Testis (tissue), 3 donors: Measurements from ENCODE around the gene ADAMTS4. TPM values are rescaled to one million over a fixed set of nuclear protein-coding genes. Genes with fewer than 3 reads are reported as not detected.

Experiments used
- DNase-seq: peaks from one replicate; pipeline ENCODE4 v3.0.0-alpha.2; 2019
- H3K27ac ChIP-seq, 2 donors: fragments of 200-600 bp; sonication (generic); one replicate each; pipeline ENCODE4 v1.5.1; 2019
- H3K27me3 ChIP-seq: fragments of 200-600 bp; sonication (generic); one replicate; pipeline ENCODE4 v1.5.1; 2019
- H3K36me3 ChIP-seq: fragments of 200-600 bp; sonication (generic); one replicate; pipeline ENCODE4 v1.5.1; 2017; ENCODE audit warnings: low read depth; ENCODE audit errors: missing control alignments
- H3K4me1 ChIP-seq: fragments of 200-600 bp; sonication (generic); one replicate; pipeline ENCODE4 v1.5.1; 2019
- H3K4me3 ChIP-seq, 2 donors: fragments of 200-600 bp; sonication (generic); one replicate each; pipeline ENCODE4 v1.5.1; 2017 to 2019
- H3K9me3 ChIP-seq: fragments of 200-600 bp; sonication (generic); one replicate; pipeline ENCODE4 v1.5.1; 2017
- POLR2A ChIP-seq: fragments of 450-650 bp; IDR thresholded peaks from one replicate; pipeline ENCODE4 v1.6.1; 2017; ENCODE audit warnings: antibody characterized with exemption, mild to moderate bottlenecking, moderate library complexity
- WGBS, 2 donors: methylation state at CpG; one replicate each; pipeline ENCODE4 v1.1.5; 2018; 5-methylcytosine and 5-hydroxymethylcytosine counted together
- intact Hi-C: fragments of 100-400 bp; cut with DNase I; formaldehyde crosslinking; loops from one replicate; pipeline ENCODE4 v1.15.1; 2023; ENCODE audit warnings: low total_unique reads
- polyA plus RNA-seq: library from polyadenylated mRNA; stranded (reverse); fragments of 350-450 nt; fragmentation: Illumina TruSeq; extraction: RNeasy Lipid Tissue Mini Kit (QIAGEN cat#74804); gene quantifications from one replicate; pipeline ENCODE4 v1.2.3, GENCODE V29; 2014; ENCODE audit warnings: low read depth, low replicate concordance; ENCODE audit not compliant: insufficient read depth
- total RNA-seq, 2 donors: library from RNA; depleted of rRNA; stranded (reverse); fragments of >200 nt; gene quantifications; one replicate each; pipeline ENCODE4 v1.2.3, GENCODE V29; 2016
- TF ChIP-seq, protein P1 (sequence below), 3 experiments: fragments of 450-650 bp in 2 of 3; fragments of 200-600 bp in 1 of 3; sonication (generic) in 1 of 3; IDR thresholded peaks; one replicate each; pipeline ENCODE4 v1.5.1; 2016 to 2019; ENCODE audit warnings: antibody characterized with exemption in 3 of 3, mild to moderate bottlenecking in 2 of 3, moderate library complexity in 1 of 3

The ADAMTS4 gene
- total and polyA plus RNA-seq, 3 donors from 2014 or later, result 2.4 to 3.2 (median 2.7) TPM

DNA sequence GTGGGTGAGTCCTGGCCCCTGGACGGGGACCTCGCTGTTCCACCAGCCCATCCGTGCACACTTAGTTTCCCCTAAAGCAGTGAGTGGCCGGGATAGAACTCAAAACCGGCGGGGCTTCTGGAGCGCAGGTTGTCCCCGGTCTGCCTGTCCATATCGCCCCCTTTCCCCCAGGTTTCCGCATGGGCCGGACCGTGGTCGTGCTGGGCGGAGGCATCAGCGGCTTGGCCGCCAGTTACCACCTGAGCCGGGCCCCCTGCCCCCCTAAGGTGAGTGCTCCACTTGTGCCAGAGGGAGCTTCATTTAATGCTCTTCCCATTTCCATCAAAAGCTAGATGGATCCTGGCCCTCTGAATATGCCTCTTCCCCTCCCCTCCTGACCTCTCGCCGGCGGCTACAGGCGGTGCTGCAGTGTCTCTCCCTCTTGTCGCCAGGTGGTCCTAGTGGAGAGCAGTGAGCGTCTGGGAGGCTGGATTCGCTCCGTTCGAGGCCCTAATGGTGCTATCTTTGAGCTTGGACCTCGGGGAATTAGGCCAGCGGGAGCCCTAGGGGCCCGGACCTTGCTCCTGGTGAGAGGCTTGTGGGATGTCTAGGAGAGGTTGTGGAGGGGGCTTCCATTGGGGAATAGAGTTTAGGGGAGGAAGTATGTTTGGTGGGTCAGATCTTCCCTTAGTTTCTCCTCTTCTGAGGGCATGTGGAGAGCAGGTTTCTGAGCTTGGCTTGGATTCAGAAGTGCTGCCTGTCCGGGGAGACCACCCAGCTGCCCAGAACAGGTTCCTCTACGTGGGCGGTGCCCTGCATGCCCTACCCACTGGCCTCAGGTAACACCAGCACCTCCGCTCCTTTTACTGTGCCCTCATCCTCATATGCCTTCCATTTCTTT lies 31.9 kb downstream of the ADAMTS4 start:
- Histone ChIP-seq H3K27ac (peak overlapping the region; percentile 83 to 86), H3K27me3 (no peaks in the 10 kb centered on the region), H3K9me3 (no peaks in the 10 kb centered on the region), H3K4me3 (peak overlapping the region; percentile 67 to 74), H3K4me1 (peaks cover 4% of the 10 kb centered on the region), H3K36me3 (no peaks in the 10 kb centered on the region)
- no peak for DNase-seq
- intact Hi-C loops, result no loop called here
- TF ChIP-seq, protein P1, sequence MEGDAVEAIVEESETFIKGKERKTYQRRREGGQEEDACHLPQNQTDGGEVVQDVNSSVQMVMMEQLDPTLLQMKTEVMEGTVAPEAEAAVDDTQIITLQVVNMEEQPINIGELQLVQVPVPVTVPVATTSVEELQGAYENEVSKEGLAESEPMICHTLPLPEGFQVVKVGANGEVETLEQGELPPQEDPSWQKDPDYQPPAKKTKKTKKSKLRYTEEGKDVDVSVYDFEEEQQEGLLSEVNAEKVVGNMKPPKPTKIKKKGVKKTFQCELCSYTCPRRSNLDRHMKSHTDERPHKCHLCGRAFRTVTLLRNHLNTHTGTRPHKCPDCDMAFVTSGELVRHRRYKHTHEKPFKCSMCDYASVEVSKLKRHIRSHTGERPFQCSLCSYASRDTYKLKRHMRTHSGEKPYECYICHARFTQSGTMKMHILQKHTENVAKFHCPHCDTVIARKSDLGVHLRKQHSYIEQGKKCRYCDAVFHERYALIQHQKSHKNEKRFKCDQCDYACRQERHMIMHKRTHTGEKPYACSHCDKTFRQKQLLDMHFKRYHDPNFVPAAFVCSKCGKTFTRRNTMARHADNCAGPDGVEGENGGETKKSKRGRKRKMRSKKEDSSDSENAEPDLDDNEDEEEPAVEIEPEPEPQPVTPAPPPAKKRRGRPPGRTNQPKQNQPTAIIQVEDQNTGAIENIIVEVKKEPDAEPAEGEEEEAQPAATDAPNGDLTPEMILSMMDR (IDR thresholded peaks at IDR 0.05), result no peak
- TF ChIP-seq POLR2A, result no peak
- 4 to 8% methylated on average over 17 to 33 of the region's 33 CpGs for WGBS, 2 donors

DNA sequence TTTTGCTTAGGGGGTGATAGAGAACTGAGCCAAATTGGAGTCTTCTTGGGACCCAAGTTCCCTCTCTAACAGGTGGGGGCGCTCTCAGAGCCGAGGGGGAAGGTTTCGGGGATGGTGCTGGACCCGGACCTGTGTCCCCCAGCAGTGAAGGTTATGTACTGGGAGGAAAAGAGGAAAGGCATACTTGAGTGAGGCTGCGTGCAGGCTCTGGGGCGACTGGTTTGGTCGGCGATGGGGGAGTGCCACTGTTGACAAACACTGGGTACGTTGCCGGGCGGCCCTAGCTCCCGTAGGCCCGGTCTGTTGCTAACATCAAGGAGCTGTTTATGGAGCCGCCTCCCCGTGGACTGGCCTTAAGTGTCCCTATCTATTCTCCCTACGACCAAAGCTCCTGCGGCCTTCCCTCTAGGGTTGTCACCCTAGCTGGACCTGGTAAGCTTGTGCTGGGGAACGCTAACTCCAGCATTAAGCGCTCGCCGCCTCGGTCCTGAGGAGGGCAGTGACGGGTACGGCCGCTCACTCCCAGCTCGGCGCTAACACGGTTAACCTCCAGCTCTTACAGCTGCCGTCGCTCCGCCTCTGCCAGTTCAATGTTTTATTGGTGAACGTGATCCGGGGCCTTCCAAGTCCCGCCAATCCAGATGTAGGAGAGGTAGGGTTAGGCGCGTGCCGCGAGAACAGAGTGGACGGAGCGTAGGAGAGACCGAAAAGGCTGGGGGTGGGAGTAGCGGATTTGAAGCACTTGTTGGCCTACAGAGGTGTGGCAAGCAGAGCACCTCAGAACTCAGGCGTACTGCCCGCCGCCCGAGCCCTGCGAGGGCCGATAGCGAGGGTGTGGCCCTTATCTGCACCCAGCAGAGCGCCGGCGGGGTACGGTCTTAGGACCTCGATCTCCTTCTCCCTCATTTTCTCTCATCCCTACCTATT lies 32.8 kb downstream of the ADAMTS4 start, which contains the start of gene PPOX:
Gene PPOX, plus strand, starts transcription at position 685 of the 927 bp plus-strand sequence. CDS start 422 bp downstream, outside the sequence.
- Histone ChIP-seq H3K27me3 (no peaks in the 10 kb centered on the region), H3K4me1 (peaks cover 9% of the 10 kb centered on the region), H3K36me3 (no peaks in the 10 kb centered on the region), H3K27ac (peak within 1 kb of the TSS; percentile 83 to 86), H3K4me3 (peak within 1 kb of the TSS; percentile 67 to 74), H3K9me3 (no peaks in the 10 kb centered on the region)
- intact Hi-C loops, result no loop called here
- TF ChIP-seq, protein P1 (IDR thresholded peaks at IDR 0.05), result peak; percentile 34 to 49 (median 36)
- TF ChIP-seq POLR2A, result peak; percentile 51
- 0% methylated on average over 40 to 54 of the region's 54 CpGs for WGBS, 2 donors
- DNase-seq, result peak; percentile 99

DNA sequence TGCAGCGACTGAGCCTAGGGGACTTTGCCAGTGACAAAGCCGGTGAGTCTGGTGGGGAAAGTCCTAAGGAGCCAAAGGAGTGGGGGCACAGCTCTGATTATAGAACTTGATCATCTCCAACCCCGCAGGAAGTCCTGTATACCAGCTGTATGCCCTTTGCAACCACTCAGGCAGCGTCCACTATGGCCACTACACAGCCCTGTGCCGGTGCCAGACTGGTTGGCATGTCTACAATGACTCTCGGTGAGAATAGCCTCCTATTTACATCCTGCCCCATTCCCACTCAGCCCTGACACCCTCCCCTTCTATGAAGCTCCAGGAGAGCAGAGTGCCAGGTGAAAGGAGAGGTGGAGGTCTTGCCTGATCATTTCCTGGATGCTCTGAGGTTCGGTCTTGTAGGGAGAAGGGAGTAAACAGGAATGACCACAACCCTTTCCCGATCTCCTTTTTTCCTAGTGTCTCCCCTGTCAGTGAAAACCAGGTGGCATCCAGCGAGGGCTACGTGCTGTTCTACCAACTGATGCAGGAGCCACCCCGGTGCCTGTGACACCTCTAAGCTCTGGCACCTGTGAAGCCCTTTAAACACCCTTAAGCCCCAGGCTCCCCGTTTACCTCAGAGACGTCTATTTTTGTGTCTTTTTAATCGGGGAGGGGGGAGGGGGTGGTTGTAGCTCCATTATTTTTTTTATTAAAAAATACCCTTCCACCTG lies 33.8 kb downstream of the ADAMTS4 start:
- intact Hi-C loops, result no loop called here
- Histone ChIP-seq H3K36me3 (no peaks in the 10 kb centered on the region), H3K4me3 (peak overlapping the region; percentile 67 to 74), H3K27ac (peak overlapping the region; percentile 83 to 86), H3K9me3 (no peaks in the 10 kb centered on the region), H3K4me1 (peaks cover 19% of the 10 kb centered on the region), H3K27me3 (no peaks in the 10 kb centered on the region)
- 44 to 53% methylated on average over 14 of the region's 14 CpGs for WGBS, 2 donors
- DNase-seq, result no peak
- TF ChIP-seq, protein P1 (IDR thresholded peaks at IDR 0.05), result no peak
- TF ChIP-seq POLR2A, result no peak

DNA sequence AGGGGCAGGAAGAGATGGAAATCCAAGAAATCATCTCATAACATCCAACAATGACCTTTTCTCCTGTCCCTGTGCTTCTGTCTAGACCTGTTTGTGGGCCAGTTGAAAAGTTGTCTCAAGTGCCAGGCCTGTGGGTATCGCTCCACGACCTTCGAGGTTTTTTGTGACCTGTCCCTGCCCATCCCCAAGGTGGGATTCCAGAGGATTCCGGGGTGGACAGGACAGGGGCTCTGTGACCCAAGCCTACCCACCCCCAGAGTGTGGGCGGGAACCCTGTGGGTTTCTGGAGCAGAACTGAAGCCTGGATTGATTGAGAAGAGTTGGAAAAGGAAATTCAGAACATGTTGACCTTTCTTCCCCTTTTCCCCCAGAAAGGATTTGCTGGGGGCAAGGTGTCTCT lies 35.1 kb downstream of the ADAMTS4 start:
- Histone ChIP-seq H3K27me3 (no peaks in the 10 kb centered on the region), H3K36me3 (no peaks in the 10 kb centered on the region), H3K4me1 (peaks cover 24% of the 10 kb centered on the region), H3K4me3 (no peak overlapping the region), H3K9me3 (no peaks in the 10 kb centered on the region), H3K27ac (no peak overlapping the region)
- WGBS, 2 donors, result 92 to 94% methylated on average over 2 to 5 of the region's 5 CpGs
- intact Hi-C loops, result no loop called here
- no peak for DNase-seq
- TF ChIP-seq, protein P1 (IDR thresholded peaks at IDR 0.05), result no peak
- TF ChIP-seq POLR2A, result no peak
